ENCODE measurements around the gene CCBE1. TPM values are rescaled to one million over a fixed set of nuclear protein-coding genes. Genes with fewer than 3 reads are reported as not detected.

Gene CCBE1
- total and polyA plus RNA-seq, 2 donors (not counting 1 experiment from before 2014, with no cell fraction given): 122 TPM

DNA sequence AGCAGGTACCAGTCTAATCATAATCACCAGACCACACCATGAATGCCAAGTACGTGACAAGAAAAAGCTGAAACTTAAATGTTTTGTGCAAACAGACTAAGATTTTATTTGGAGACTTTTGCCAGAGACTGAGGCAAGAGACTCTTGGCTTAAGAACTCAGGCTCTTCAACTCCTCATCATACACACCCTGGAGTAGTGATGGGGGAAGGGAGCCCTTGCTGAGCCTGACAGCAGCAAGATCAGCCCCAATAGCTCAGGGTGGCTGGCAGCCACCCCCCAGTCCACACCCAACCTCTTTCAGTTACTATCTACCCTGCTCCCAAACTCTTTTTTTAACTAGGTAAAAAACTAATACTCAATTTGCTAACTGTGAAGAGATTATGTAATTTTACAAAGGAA, 114.8 kb downstream of the CCBE1 start:
- no peak overlapping the region for H3K27ac ChIP-seq (ENCODE audit: insufficient read depth, low read length)
- no peak overlapping the region for H3K4me2 ChIP-seq (ENCODE audit: extremely low read depth, insufficient read depth, low read length)
- H2AFZ ChIP-seq (ENCODE audit: low read length): no peak overlapping the region
- no peak for TF ChIP-seq EZH2 (IDR thresholded peaks at IDR 0.05; ENCODE audit: low read length, missing control alignments)
- TF ChIP-seq, protein P1, sequence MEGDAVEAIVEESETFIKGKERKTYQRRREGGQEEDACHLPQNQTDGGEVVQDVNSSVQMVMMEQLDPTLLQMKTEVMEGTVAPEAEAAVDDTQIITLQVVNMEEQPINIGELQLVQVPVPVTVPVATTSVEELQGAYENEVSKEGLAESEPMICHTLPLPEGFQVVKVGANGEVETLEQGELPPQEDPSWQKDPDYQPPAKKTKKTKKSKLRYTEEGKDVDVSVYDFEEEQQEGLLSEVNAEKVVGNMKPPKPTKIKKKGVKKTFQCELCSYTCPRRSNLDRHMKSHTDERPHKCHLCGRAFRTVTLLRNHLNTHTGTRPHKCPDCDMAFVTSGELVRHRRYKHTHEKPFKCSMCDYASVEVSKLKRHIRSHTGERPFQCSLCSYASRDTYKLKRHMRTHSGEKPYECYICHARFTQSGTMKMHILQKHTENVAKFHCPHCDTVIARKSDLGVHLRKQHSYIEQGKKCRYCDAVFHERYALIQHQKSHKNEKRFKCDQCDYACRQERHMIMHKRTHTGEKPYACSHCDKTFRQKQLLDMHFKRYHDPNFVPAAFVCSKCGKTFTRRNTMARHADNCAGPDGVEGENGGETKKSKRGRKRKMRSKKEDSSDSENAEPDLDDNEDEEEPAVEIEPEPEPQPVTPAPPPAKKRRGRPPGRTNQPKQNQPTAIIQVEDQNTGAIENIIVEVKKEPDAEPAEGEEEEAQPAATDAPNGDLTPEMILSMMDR (conservative IDR thresholded peaks at IDR 0.05 in 1 of 2, IDR thresholded peaks at IDR 0.05 in 1 of 2; ENCODE audit: low read depth in 1 of 2, low read length in 2 of 2): no peak
- peaks cover 2% of the 10 kb centered on the region for H4K20me1 ChIP-seq (ENCODE audit: control insufficient read depth, extremely low read depth, insufficient read depth, low read length)
- peaks cover 69% of the 10 kb centered on the region for H3K79me2 ChIP-seq (ENCODE audit: control insufficient read depth, insufficient read depth, low read length)
- H3K27me3 ChIP-seq (ENCODE audit: control insufficient read depth, insufficient read depth, low read length): no peaks in the 10 kb centered on the region
- no peaks in the 10 kb centered on the region for H3K9me3 ChIP-seq (ENCODE audit: control insufficient read depth, insufficient read depth, low read depth, low read length)
- DNase-seq (ENCODE audit: low read depth in 2 of 2): peak in 1 of 2 donors; percentile 32
- H3K9ac ChIP-seq (ENCODE audit: insufficient read depth, low read length): no peak overlapping the region
- H3K4me1 ChIP-seq (ENCODE audit: control insufficient read depth, extremely low read depth, insufficient read depth, low read length): no peaks in the 10 kb centered on the region
- H3K4me3 ChIP-seq (replicated peaks in 1 of 4; ENCODE audit: control extremely low read depth in 1 of 4, insufficient read depth in 1 of 4, low read depth in 3 of 4, low read length in 4 of 4): no peak overlapping the region
- H3K36me3 ChIP-seq (ENCODE audit: control insufficient read depth, insufficient read depth, low read length): no peaks in the 10 kb centered on the region

DNA sequence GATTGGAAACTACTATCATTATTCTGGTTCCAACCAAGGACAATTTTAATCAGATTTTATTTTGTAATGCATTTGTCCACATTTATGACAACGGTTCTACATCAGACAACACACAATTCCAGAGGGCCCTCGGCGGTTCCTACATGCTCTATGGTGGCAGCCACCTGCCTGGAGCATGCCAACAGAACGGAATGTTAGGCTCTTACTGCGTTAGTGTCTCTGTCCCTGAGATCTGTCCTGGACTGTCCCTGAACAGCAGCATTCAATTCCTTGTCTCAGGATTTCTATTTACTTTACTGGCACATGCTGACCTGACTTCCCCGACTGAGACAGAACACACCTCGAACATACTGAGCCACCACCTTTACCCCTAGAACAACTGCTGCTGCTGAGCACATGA, 117.7 kb downstream of the CCBE1 start:
- Histone ChIP-seq H3K9ac (ENCODE audit: insufficient read depth, low read length) (no peak overlapping the region), H3K4me2 (ENCODE audit: extremely low read depth, insufficient read depth, low read length) (no peak overlapping the region), H3K27me3 (ENCODE audit: control insufficient read depth, insufficient read depth, low read length) (no peaks in the 10 kb centered on the region), H3K27ac (ENCODE audit: insufficient read depth, low read length) (no peak overlapping the region), H4K20me1 (ENCODE audit: control insufficient read depth, extremely low read depth, insufficient read depth, low read length) (no peaks in the 10 kb centered on the region), H3K4me3 (replicated peaks in 1 of 4; ENCODE audit: control extremely low read depth in 1 of 4, insufficient read depth in 1 of 4, low read depth in 3 of 4, low read length in 4 of 4) (no peak overlapping the region), H3K79me2 (ENCODE audit: control insufficient read depth, insufficient read depth, low read length) (peaks cover 66% of the 10 kb centered on the region), H3K9me3 (ENCODE audit: control insufficient read depth, insufficient read depth, low read depth, low read length) (no peaks in the 10 kb centered on the region), H3K4me1 (ENCODE audit: control insufficient read depth, extremely low read depth, insufficient read depth, low read length) (no peaks in the 10 kb centered on the region), H2AFZ (ENCODE audit: low read length) (no peak overlapping the region), H3K36me3 (ENCODE audit: control insufficient read depth, insufficient read depth, low read length) (no peaks in the 10 kb centered on the region)
- TF ChIP-seq EZH2 (IDR thresholded peaks at IDR 0.05; ENCODE audit: low read length, missing control alignments): no peak
- TF ChIP-seq, protein P1 (conservative IDR thresholded peaks at IDR 0.05 in 1 of 2, IDR thresholded peaks at IDR 0.05 in 1 of 2; ENCODE audit: low read depth in 1 of 2, low read length in 2 of 2): no peak
- DNase-seq (ENCODE audit: low read depth in 2 of 2): no peak

DNA sequence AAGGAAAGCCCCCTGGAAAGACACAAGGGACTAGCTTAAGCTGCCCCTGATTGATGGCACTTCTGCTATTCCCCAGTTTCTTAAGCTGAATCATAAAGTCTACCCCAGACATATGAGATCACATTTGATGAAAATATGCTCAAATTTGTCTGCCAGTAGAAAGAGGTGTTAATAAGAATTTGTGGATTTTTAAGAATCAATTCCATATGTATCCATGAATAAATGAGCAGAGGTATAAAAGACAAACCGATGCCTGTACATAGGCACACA, 119.9 kb downstream of the CCBE1 start:
- no peak for TF ChIP-seq EZH2 (IDR thresholded peaks at IDR 0.05; ENCODE audit: low read length, missing control alignments)
- TF ChIP-seq, protein P1 (conservative IDR thresholded peaks at IDR 0.05 in 1 of 2, IDR thresholded peaks at IDR 0.05 in 1 of 2; ENCODE audit: low read depth in 1 of 2, low read length in 2 of 2): no peak

More for the DNA sequence above, 119.9 kb downstream of the CCBE1 start:
- H3K4me2 ChIP-seq (ENCODE audit: extremely low read depth, insufficient read depth, low read length): no peak overlapping the region
- H3K27me3 ChIP-seq (ENCODE audit: control insufficient read depth, insufficient read depth, low read length): no peaks in the 10 kb centered on the region
- no peak overlapping the region for H2AFZ ChIP-seq (ENCODE audit: low read length)
- H3K79me2 ChIP-seq (ENCODE audit: control insufficient read depth, insufficient read depth, low read length): peaks cover 66% of the 10 kb centered on the region
- no peak for DNase-seq (ENCODE audit: low read depth in 2 of 2)
- no peak overlapping the region for H3K27ac ChIP-seq (ENCODE audit: insufficient read depth, low read length)
- H3K4me1 ChIP-seq (ENCODE audit: control insufficient read depth, extremely low read depth, insufficient read depth, low read length): no peaks in the 10 kb centered on the region
- H3K9ac ChIP-seq (ENCODE audit: insufficient read depth, low read length): no peak overlapping the region
- no peaks in the 10 kb centered on the region for H3K9me3 ChIP-seq (ENCODE audit: control insufficient read depth, insufficient read depth, low read depth, low read length)
- H3K36me3 ChIP-seq (ENCODE audit: control insufficient read depth, insufficient read depth, low read length): no peaks in the 10 kb centered on the region
- no peaks in the 10 kb centered on the region for H4K20me1 ChIP-seq (ENCODE audit: control insufficient read depth, extremely low read depth, insufficient read depth, low read length)
- H3K4me3 ChIP-seq (replicated peaks in 1 of 4; ENCODE audit: control extremely low read depth in 1 of 4, insufficient read depth in 1 of 4, low read depth in 3 of 4, low read length in 4 of 4): no peak overlapping the region
